ENCODE results near the gene PIM2. TPM values are rescaled to one million over a fixed set of nuclear protein-coding genes. Genes with fewer than 3 reads are reported as not detected.

PIM2 gene
- total and polyA plus RNA-seq, 9 of the 15 experiments (the other 6 are each of a cell fraction or from before 2014, with no cell fraction given): 67.6 to 191 (median 108) TPM

DNA sequence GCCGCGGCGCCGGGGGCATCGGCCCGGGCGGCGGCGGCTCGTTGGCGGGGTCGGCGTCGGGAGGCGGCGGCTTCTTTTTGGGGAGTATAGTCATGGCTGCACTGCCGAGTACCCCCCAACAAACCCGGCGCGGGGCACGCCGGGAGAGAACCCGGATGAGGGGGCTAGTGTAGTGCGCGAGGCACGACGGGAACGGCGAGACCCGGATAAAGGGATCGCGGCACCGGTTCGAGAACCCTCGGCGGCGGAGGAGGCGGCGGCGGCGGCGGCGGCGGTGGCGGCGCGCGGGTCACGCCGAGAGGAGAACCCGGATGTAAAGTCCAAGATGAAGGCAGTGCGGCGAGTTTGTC lies 38.6 kb upstream of the PIM2 start, which contains the start of gene OTUD5 (continued):
- TF ChIP-seq, protein P1, sequence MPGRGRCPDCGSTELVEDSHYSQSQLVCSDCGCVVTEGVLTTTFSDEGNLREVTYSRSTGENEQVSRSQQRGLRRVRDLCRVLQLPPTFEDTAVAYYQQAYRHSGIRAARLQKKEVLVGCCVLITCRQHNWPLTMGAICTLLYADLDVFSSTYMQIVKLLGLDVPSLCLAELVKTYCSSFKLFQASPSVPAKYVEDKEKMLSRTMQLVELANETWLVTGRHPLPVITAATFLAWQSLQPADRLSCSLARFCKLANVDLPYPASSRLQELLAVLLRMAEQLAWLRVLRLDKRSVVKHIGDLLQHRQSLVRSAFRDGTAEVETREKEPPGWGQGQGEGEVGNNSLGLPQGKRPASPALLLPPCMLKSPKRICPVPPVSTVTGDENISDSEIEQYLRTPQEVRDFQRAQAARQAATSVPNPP (IDR thresholded peaks at IDR 0.05; ENCODE audit: borderline replicate concordance, insufficient read depth, insufficient read length): no peak
- no peak for TF ChIP-seq TBL1XR1 (IDR thresholded peaks at IDR 0.05; ENCODE audit: low read length in 2 of 2)
- TF ChIP-seq MED1 (CRISPR knock-in tag; IDR thresholded peaks at IDR 0.05; ENCODE audit: borderline replicate concordance): no peak
- TF ChIP-seq ERF (CRISPR knock-in tag; IDR thresholded peaks at IDR 0.05): no peak
- no peak for TF ChIP-seq CBFA2T3 (IDR thresholded peaks at IDR 0.05)
- TF ChIP-seq, protein P2, sequence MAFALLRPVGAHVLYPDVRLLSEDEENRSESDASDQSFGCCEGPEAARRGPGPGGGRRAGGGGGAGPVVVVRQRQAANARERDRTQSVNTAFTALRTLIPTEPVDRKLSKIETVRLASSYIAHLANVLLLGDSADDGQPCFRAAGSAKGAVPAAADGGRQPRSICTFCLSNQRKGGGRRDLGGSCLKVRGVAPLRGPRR (CRISPR knock-in tag; IDR thresholded peaks at IDR 0.05): no peak
- TF ChIP-seq, protein P3, sequence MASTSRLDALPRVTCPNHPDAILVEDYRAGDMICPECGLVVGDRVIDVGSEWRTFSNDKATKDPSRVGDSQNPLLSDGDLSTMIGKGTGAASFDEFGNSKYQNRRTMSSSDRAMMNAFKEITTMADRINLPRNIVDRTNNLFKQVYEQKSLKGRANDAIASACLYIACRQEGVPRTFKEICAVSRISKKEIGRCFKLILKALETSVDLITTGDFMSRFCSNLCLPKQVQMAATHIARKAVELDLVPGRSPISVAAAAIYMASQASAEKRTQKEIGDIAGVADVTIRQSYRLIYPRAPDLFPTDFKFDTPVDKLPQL (IDR thresholded peaks at IDR 0.05; ENCODE audit: extremely low read depth, insufficient read length): no peak
- TF ChIP-seq, protein P4, sequence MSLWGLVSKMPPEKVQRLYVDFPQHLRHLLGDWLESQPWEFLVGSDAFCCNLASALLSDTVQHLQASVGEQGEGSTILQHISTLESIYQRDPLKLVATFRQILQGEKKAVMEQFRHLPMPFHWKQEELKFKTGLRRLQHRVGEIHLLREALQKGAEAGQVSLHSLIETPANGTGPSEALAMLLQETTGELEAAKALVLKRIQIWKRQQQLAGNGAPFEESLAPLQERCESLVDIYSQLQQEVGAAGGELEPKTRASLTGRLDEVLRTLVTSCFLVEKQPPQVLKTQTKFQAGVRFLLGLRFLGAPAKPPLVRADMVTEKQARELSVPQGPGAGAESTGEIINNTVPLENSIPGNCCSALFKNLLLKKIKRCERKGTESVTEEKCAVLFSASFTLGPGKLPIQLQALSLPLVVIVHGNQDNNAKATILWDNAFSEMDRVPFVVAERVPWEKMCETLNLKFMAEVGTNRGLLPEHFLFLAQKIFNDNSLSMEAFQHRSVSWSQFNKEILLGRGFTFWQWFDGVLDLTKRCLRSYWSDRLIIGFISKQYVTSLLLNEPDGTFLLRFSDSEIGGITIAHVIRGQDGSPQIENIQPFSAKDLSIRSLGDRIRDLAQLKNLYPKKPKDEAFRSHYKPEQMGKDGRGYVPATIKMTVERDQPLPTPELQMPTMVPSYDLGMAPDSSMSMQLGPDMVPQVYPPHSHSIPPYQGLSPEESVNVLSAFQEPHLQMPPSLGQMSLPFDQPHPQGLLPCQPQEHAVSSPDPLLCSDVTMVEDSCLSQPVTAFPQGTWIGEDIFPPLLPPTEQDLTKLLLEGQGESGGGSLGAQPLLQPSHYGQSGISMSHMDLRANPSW (CRISPR knock-in tag; IDR thresholded peaks at IDR 0.05): no peak
- TF ChIP-seq KAT7 (CRISPR knock-in tag; IDR thresholded peaks at IDR 0.05; ENCODE audit: borderline replicate concordance): no peak
- TF ChIP-seq BACH1 (tag; IDR thresholded peaks at IDR 0.05): no peak
- no peak for TF ChIP-seq ZFP36 (IDR thresholded peaks at IDR 0.05; ENCODE audit: low read depth, low read length, partially characterized antibody)
- TF ChIP-seq, protein P5, sequence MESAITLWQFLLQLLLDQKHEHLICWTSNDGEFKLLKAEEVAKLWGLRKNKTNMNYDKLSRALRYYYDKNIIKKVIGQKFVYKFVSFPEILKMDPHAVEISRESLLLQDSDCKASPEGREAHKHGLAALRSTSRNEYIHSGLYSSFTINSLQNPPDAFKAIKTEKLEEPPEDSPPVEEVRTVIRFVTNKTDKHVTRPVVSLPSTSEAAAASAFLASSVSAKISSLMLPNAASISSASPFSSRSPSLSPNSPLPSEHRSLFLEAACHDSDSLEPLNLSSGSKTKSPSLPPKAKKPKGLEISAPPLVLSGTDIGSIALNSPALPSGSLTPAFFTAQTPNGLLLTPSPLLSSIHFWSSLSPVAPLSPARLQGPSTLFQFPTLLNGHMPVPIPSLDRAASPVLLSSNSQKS (CRISPR knock-in tag; IDR thresholded peaks at IDR 0.05): no peak
- no peak for TF ChIP-seq STAT5A (IDR thresholded peaks at IDR 0.05; ENCODE audit: borderline replicate concordance, low read length)
- TF ChIP-seq, protein P6, sequence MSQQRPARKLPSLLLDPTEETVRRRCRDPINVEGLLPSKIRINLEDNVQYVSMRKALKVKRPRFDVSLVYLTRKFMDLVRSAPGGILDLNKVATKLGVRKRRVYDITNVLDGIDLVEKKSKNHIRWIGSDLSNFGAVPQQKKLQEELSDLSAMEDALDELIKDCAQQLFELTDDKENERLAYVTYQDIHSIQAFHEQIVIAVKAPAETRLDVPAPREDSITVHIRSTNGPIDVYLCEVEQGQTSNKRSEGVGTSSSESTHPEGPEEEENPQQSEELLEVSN (IDR thresholded peaks at IDR 0.05; ENCODE audit: borderline replicate concordance in 1 of 2, extremely low read depth in 1 of 2, insufficient read depth in 1 of 2, insufficient read length in 1 of 2, low read depth in 1 of 2, low read length in 1 of 2, poor library complexity in 1 of 2, severe bottlenecking in 1 of 2): no peak
- TF ChIP-seq RUNX1 (IDR thresholded peaks at IDR 0.05; ENCODE audit: low read depth): no peak
- TF ChIP-seq, protein P7, sequence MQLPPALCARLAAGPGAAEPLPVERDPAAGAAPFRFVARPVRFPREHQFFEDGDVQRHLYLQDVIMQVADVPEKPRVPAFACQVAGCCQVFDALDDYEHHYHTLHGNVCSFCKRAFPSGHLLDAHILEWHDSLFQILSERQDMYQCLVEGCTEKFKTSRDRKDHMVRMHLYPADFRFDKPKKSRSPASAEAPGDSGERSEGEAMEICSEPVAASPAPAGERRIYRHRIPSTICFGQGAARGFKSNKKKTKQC (CRISPR knock-in tag; IDR thresholded peaks at IDR 0.05): no peak
- no peak for TF ChIP-seq GATAD2A (IDR thresholded peaks at IDR 0.05)
- no peak for TF ChIP-seq NFIC (IDR thresholded peaks at IDR 0.05)
- no peak for TF ChIP-seq CAMTA2 (CRISPR knock-in tag; conservative IDR thresholded peaks at IDR 0.05)
- no peak for TF ChIP-seq MEF2D (tag; conservative IDR thresholded peaks at IDR 0.05; ENCODE audit: low read depth)
- TF ChIP-seq CREM (IDR thresholded peaks at IDR 0.05; ENCODE audit: low read depth): 0 out of 2 replicates have a peak, but pooled peaks have one; percentile 4
- peak; percentile 34; the same call in 1 of the 2 replicates for TF ChIP-seq SIN3B (IDR thresholded peaks at IDR 0.05; ENCODE audit: low read depth)

Measured in K562 (cell line).